AG10803 (cell line): Measurements from ENCODE around the gene ZDHHC11B.

ENCODE experiments used
- DNase-seq: peaks from one replicate; pipeline ENCODE4 v3.0.0; 2010; ENCODE audit warnings: low read depth
- H3K4me3 ChIP-seq: 2 replicates; pipeline ENCODE4 v1.5.1; 2011; ENCODE audit warnings: mild to moderate bottlenecking, low read length, control low read depth
- TF ChIP-seq, protein P1 (sequence below): conservative IDR thresholded peaks from 2 replicates; pipeline ENCODE4 v1.5.1; 2011; ENCODE audit warnings: mild to moderate bottlenecking, low read length, control low read depth, inconsistent platforms

The ZDHHC11B gene

DNA sequence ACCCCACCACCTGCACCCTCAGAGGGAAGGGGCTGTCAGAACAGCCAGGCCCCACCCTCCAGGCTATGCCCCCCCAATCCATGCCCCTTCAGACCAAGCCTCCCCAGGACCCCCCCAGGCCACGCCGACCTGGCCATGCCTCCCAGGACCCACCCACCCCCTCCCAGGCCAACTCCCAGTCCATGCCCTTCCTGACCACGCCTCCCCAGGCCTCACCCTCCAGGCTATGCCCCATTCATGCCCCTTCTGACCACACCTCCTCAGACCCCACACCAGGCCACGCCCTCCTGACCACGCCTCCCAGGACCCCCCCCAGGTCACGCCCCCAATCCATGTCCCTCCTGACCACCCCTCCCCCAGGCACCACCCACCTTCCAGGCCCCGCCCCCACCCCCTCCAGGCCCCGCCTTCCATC, 119.0 kb downstream of the ZDHHC11B start:
- DNase-seq = no peak
- no peak overlapping the region for H3K4me3 ChIP-seq
- TF ChIP-seq, protein P1, sequence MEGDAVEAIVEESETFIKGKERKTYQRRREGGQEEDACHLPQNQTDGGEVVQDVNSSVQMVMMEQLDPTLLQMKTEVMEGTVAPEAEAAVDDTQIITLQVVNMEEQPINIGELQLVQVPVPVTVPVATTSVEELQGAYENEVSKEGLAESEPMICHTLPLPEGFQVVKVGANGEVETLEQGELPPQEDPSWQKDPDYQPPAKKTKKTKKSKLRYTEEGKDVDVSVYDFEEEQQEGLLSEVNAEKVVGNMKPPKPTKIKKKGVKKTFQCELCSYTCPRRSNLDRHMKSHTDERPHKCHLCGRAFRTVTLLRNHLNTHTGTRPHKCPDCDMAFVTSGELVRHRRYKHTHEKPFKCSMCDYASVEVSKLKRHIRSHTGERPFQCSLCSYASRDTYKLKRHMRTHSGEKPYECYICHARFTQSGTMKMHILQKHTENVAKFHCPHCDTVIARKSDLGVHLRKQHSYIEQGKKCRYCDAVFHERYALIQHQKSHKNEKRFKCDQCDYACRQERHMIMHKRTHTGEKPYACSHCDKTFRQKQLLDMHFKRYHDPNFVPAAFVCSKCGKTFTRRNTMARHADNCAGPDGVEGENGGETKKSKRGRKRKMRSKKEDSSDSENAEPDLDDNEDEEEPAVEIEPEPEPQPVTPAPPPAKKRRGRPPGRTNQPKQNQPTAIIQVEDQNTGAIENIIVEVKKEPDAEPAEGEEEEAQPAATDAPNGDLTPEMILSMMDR = no peak

DNA sequence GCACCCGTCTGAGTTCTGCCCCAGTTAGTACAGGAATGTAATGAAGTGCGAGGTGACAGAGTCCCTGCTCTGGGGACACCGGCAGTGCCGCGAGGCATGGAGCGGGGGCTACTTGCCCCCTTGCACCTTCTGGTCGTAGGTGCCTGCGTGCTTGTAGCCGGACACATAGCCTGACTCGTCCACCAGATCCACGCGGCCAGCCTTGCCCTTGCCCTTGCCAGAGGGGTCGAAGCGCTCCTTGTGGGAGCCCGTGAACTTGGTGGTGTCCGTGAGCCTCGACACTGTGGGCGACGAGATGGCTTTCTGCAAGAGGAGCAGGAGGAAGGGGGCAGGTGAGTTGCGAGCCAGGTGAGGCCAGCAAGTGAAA, 119.6 kb downstream of the ZDHHC11B start:
- TF ChIP-seq, protein P1 = no peak
- H3K4me3 ChIP-seq = no peak overlapping the region
- no peak for DNase-seq

DNA sequence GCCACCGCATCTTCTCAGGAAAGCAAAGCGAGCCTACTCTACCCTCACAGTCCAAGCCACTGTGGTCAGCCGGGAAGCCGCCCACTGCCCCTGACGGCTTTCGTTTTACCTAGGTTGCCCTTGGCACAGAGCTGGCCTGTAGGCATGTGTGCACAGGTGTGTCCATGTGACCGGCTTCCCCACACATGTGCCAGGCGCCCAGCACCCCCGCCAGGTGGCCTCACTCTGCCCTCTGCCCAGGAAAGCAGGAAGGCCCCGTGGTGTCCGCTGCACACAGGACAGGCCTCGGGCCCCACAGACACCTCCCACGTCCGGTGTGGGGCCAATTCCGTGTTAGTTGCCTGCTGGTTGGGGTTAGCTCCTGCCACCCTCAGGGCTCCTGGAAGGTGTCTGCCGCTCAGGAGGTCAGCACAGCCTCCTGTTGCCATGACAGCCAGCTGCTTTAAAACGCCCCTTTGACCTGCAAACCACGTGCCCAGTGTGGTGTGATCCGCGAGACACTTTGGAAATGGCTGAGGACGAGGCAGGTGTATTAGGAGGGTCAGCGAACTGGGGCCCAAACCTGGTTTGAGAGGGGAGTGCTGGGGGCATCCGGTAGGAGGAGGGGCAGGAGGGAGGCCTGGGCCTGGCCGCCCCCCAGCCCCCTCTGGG, 120.1 kb downstream of the ZDHHC11B start:
- DNase-seq = no peak
- no peak overlapping the region for H3K4me3 ChIP-seq
- TF ChIP-seq, protein P1 = no peak

DNA sequence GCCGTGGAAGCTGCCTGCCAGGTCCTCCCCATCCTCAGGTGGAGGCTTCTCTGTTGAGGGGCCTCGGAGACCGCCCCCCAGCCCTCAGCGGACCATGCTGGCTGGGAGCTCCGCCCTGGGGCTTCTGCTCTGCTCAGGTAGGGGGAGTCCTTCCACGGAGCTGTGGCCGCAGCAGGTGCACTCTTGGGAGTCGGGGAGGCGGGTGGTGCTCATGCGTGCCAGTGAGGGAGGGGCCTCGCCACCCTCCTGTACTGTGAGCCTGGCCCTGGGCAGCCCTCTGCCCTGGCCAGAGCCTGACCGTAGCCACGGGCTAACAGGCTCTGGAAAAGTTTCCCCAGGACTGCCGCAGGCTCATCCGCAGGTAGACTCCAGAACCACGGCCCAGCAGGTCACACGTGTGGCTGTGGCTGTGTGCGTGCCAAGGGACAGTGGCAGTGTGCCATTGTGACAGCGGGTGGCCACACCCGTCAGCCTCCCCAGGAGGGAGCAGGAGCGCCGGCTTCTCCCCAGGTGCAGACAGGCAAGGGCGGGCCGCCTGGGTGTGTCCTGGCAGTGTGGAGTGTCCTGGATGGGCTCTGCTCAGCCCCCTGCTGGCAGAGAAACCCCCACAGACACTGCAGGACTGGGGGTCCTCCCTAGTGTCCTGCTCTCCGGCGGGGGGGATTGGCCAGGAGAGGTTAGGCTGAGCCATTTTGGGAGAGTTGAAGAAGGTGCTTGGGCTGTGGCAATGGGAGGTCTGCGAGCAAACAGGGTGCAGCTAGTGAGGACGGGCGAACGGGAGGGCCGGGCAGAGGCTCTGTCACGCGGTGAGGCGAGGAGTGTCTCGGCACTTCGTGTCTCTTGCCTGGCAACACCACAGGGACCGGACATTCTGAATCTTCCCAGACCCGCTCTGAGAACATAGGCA, 120.8 kb downstream of the ZDHHC11B start:
- DNase-seq = no peak
- TF ChIP-seq, protein P1 = no peak
- no peak overlapping the region for H3K4me3 ChIP-seq

DNA sequence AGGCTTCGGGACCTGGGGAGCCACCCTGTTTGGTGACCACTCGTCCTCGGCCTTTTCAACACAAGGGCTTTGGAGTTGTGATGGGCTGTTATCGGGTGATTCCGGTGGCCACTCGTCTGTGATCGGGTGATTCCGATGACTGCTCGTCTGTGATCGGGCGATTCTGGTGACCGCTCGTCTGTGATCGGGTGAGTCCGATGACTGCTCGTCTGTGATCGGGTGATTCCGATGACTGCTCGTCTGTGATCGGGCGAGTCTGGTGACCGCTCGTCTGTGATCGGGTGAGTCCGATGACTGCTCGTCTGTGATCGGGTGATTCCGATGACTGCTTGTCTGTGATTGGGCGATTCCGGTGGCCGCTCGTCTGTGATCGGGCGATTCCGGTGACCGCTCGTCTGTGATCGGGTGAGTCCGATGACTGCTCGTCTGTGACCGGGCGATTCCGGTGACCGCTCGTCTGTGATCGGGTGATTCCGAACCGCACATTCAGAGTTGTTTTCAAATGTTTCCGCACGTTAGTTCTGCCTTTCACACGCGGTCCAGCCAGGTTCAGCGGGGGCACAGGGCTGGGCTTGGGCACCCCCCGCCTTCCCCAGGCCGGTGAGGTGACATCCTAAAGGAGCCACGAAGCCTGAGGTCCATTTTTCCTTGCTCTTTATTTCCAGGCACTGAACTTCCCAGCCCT, 121.6 kb downstream of the ZDHHC11B start:
- TF ChIP-seq, protein P1 = no peak
- no peak for DNase-seq
- H3K4me3 ChIP-seq = no peak overlapping the region

DNA sequence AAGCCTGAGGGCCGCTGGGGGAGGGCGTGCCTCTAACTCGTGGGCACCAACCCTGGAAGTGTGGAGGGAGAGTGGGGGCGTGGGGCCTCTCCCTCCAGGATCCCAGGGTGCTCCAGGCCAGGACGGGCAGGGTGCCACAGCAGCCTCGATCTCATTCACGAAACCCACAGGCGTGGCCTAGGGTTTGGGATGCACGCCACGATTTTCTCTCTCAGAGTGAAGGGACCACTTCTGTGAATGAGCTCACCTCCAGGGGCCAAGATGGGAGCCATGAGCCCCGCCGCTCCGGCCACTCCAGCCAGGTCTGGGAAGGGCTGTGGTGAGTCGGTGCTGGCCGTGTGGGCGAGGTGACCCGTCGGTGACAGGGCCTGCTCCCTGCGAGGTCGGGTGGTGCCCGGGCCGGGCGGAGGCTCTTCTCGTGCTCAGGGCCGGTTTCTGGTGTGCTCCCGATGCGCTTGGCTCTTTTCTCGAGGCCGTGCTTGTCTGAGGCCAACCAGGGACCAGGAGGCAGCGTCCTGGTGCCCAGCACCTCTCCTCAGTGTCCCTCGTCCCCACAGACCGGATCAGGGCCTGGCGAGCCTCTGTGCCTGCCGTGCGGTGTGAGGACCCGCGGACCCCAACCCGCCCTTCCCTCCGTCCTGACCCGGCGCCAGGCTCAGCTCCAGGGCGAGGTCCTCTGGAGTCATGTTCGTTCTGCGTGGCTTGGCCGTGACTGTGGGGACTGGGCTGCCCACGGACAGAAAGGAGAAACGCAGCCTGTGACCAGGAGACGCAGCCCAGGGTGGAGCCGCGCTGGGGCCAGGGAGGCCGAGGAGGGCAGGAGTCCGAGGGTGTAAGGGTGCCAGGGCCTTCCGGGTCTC, 122.4 kb downstream of the ZDHHC11B start:
- no peak for DNase-seq
- TF ChIP-seq, protein P1 = no peak
- H3K4me3 ChIP-seq = no peak overlapping the region
